NCI-H345 (cell line): ENCODE data around the gene SAXO2.
"Not testable (repeated sequence)": the region's sequence is repeated elsewhere in the genome, so short reads cannot be mapped to it uniquely, and the experiment has no call there.

Experiments
- DNase-seq: peaks from one replicate; lab custom pipeline; 2025; lab: John Stamatoyannopoulos, UW

Gene SAXO2

GRCh38 chr15:82286475-82286874 lies 23.9 kb downstream of the SAXO2 start:
- DNase-seq = not testable (repeated sequence)

- not testable (repeated sequence) for DNase-seq
Observed at GRCh38 chr15:82288202-82288601, 25.6 kb downstream of the SAXO2 start.

- no peak for DNase-seq
Observed at GRCh38 chr15:82292271-82292670, 29.7 kb downstream of the SAXO2 start.

- DNase-seq = peak; percentile 28
Observed at GRCh38 chr15:82294061-82294690, 31.6 kb downstream of the SAXO2 start.

GRCh38 chr15:82297546-82297945 lies 34.9 kb downstream of the SAXO2 start:
- DNase-seq = no peak

- DNase-seq = no peak
Observed at GRCh38 chr15:82298032-82298431, 35.4 kb downstream of the SAXO2 start.

GRCh38 chr15:82298520-82298919 lies 35.9 kb downstream of the SAXO2 start:
- DNase-seq = no peak

- not testable (repeated sequence) for DNase-seq
Observed at GRCh38 chr15:82299511-82299914, 36.9 kb downstream of the SAXO2 start.

- DNase-seq = not testable (repeated sequence)
Observed at GRCh38 chr15:82300326-82300725, 37.7 kb downstream of the SAXO2 start.

GRCh38 chr15:82300883-82301282 lies 38.3 kb downstream of the SAXO2 start:
- DNase-seq = no peak

- no peak for DNase-seq
Observed at GRCh38 chr15:82301296-82302016, 38.8 kb downstream of the SAXO2 start.

GRCh38 chr15:82303956-82304777 lies 41.5 kb downstream of the SAXO2 start:
- no peak for DNase-seq

GRCh38 chr15:82304778-82305090 lies 42.1 kb downstream of the SAXO2 start:
- no peak for DNase-seq

GRCh38 chr15:82305621-82306048 lies 43.0 kb downstream of the SAXO2 start:
- DNase-seq = no peak

GRCh38 chr15:82306791-82307713 lies 44.4 kb downstream of the SAXO2 start:
- DNase-seq = no peak

- DNase-seq = no peak
Observed at GRCh38 chr15:82307714-82308081, 45.1 kb downstream of the SAXO2 start.

- DNase-seq = no peak
Observed at GRCh38 chr15:82309802-82310201, 47.2 kb downstream of the SAXO2 start.

- not testable (repeated sequence) for DNase-seq
Observed at GRCh38 chr15:82311321-82311720, 48.7 kb downstream of the SAXO2 start.

GRCh38 chr15:82312586-82313349 lies 50.1 kb downstream of the SAXO2 start:
- no peak for DNase-seq

GRCh38 chr15:82313446-82313845 lies 50.8 kb downstream of the SAXO2 start:
- DNase-seq = no peak
